Measurements from ENCODE around the gene CEMIP.

Gene CEMIP

DNA sequence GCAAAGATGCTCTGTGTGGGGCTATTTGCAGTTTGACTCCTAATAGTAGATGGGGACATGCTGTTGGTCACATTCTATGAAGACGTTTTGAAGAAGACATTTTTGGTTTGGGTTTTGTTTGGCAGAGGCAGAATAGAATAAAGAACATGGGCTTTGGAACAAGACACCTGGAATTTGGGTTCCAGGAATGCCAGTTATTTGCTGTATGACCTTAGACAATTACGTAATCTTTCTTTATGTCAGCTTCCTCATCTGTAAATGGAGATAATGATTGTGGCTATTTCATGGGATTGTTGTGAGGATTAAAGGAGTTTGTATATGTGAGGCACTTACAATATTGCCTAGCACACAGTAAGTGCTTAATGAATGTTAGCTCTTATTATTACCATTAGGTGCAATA is 118.9 kb downstream of the CEMIP start:
- peak; percentile 31 for DNase-seq

GRCh38 chr15:80902298-80902801 is 123.2 kb downstream of the CEMIP start:
- no peak for DNase-seq

DNA sequence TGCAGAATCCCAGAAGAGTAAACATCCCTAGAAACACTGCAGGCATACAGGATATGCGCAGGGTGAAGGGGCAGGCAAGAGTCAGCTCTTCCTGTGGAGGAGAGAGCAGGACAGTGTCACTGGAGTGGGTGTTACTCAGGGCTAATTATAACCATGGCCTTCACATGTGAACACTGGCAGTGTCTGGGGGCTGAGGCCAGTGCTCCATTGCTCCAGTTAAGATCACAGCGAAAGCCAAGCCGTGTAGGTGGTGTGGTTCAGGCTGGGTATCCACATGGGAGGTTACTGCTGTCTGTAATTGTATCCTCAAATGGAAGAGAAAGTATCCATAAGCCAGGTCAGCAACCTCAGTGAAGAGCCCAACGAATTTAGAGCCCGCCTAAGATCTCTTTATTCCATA is 125.8 kb downstream of the CEMIP start:
- DNase-seq = no peak

DNA sequence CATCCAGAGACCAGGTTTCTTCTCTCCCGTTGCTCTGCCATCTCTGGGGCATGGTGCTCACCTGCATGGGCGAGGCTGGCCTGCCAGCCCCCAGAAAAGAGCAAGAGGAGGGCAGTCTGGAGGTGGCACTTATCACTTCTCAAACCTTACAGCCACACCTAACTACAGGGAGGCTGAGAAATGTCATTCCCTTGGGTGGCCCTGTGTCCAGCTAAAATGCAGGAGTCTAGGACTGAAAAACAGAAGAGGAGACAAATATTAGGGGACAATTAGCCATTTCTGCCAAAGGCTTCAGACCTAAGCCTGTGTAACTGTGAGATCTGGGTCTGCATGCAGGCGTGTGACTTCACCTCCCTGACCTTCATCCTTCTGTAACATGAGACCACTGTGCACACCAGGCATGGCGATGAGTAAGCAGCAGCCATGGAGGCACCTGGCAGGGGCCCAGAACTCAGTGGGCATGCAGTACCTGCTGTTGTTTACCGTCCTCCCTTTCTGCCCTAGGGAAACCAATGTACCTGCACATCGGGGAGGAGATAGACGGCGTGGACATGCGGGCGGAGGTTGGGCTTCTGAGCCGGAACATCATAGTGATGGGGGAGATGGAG is 127.1 kb downstream of the CEMIP start:
- DNase-seq = peak; percentile 51

DNA sequence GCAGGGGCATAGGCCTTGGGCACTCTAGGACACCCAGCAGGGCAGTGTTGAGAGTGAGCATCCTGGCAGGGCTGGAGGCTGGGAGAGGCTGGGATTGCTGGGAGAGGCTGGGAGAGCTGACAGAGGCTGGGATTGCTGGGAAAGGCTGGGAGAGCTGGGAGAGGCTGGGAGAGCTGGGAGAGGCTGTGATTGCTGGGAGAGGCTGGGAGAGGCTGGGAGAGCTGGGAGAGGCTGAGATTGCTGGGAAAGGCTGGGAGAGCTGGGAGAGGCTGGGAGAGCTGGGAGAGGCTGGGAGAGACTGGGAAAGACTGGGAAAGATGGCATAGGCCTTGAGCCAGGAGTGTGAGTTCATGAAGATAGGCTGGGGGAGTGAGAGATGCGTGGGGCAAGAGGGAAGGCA is 132.7 kb downstream of the CEMIP start:
- DNase-seq = no peak

- DNase-seq = no peak
Measured at GRCh38 chr15:80912673-80913072, 133.5 kb downstream of the CEMIP start.

DNA sequence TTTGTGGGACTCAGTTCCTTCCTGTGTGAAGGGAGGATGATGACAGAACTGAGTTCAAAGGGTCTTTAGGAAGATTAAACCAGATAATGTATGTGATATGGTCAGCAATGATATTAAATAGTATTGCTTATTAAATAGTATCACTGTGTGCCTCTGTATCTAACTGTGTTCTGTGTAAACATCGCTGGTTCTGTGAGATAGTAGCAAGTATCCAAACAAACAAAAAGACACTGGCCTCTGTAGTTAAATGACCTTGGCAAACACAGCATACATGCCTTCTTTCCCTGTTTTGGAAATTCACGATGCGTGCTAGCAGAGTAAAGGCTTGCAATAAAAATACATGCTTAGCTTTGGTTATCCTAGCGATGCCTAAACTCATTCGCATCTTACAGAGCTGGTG is 134.4 kb downstream of the CEMIP start:
- DNase-seq = no peak

DNA sequence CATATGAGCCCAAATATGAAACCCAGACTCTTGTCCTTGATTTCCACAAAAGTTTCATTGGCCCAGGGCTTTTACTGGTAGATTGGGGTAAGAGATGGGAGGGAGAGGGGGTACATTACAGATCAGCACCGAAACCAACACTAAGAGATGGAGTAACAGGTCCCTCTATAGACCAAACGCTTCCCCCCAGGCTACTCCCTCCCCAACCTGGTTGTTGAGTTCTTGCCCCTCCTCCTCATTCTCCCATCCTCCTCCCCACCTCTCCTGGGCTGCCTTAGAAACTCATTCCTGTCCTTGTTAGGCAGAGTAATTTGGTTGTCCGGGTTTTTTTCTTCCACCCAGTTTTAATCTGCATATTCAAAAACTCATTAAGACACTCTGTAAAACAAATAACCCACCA is 136.3 kb downstream of the CEMIP start:
- DNase-seq = no peak

- DNase-seq = no peak
Measured at GRCh38 chr15:80916056-80916455, 136.9 kb downstream of the CEMIP start.

GRCh38 chr15:80918196-80918783 is 139.1 kb downstream of the CEMIP start:
- DNase-seq = no peak

DNA sequence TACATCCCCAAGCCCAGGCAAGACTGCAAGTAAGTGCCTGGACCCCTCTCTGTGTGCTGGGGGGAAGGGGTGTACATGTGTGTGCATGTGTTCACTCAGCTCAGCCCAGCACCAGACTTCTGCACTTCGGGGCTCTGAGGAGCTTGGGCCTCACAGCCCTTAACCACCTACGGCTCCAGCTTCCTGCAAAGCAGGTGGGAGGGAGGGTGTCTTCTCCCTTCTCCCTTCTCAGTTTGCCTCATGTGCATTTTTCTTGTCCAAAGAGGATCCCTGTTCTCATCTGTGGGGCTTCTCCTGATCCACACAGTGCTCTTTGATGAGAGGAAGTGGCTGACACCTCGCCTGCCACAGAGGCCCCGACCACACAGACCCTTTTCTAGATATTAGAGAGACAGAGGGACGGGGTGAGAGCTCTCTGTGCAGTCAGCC is 141.1 kb downstream of the CEMIP start:
- DNase-seq = no peak

- DNase-seq = no peak
Measured at GRCh38 chr15:80921736-80922410, 142.7 kb downstream of the CEMIP start.

DNA sequence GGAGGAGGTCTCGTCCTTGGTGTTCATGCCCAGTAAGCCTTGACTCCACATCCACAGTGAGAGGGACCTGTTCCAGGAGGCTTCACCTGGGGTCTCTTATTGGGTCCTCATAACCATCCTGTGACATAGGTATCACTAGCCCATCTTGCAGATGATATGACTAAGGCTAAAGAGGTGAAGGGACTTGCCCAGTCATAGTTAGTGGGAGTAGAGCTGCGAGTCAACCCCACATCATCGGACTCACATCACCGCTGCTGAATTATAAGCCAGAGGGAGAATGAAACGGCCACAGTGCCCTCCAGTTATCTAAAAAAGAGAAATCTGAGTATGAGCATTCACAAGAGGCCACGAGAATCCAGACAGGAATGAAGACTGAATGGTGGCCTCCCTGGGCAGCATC is 144.5 kb downstream of the CEMIP start:
- DNase-seq = no peak

- no peak for DNase-seq
Measured at GRCh38 chr15:80924278-80924677, 145.1 kb downstream of the CEMIP start.

GRCh38 chr15:80925597-80926059 is 146.5 kb downstream of the CEMIP start:
- no peak for DNase-seq

DNA sequence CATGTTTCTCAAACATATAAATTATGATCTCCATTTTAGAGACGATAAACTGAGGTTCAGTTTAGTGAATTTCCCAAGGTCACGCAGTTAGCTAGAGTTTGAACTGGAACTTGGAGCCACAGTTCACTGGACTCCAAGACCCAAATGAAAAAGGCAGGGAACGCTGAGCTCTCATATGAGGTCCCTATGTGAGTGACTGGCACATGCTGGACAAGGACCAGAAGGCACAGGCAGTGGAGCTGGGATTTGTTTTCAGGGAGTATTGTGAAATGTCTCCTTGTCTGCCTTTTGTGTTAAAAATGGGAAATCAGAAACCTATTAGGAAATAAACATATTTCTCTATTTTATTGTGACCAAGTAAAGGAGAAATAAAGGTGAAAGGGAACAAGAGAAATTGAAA is 147.0 kb downstream of the CEMIP start:
- no peak for DNase-seq

DNA sequence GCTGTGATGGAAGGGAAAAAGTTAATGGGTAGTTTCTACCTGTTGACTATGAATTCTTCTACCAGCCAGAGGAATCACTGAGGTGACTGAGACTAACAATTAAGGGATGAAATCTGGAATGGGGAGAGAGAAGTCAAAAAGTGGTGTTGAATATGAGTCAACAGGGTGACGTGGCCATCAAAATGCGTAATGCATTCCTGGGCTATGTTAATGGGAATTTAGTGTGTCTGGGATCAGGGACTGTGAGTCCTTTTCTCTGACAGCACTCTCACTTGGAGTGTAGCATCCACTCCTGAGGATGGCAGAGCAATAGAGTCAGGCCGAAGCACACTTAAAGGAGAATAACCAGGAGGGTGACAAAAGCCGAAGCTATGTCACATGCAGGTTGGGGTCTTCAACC is 150.1 kb downstream of the CEMIP start:
- peak; percentile 71 for DNase-seq

DNA sequence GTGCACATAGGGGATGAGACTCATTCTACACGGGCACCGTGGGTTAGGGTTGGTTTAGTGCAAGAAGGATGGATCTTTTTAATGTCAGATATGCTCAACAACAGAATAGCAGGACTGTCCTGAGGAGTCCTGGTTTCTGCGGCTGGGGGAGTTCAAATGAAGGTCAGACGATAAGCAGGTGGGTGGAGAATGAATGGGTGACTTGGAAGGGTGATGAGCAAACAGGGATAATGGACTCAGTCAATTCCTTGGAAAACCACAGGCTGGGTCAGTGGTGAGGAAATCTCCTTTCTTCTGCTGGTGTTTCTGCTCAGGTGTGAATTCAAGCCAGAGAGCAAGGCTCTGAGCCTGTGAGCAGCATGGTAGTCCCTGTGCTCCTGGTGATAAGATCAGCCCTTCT is 150.5 kb downstream of the CEMIP start:
- no peak for DNase-seq

DNA sequence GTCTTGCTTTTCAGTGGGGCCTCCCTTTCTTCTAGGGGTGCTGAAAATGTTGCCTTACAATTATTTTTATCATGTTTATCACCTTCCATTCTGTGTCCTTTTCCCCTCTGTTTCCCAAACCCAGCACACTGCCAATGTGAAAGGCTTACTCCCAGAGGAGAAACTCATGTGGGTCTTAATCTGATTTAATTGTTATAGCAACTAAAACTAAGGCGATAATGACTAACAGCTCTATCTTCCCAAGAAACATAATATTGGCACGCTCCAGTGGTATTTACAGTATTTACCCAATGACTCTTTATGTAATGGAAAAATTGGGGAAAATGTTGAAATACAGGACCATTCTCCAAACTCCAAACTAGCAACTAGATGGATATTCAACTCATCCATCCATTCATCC is 152.0 kb downstream of the CEMIP start:
- no peak for DNase-seq

DNA sequence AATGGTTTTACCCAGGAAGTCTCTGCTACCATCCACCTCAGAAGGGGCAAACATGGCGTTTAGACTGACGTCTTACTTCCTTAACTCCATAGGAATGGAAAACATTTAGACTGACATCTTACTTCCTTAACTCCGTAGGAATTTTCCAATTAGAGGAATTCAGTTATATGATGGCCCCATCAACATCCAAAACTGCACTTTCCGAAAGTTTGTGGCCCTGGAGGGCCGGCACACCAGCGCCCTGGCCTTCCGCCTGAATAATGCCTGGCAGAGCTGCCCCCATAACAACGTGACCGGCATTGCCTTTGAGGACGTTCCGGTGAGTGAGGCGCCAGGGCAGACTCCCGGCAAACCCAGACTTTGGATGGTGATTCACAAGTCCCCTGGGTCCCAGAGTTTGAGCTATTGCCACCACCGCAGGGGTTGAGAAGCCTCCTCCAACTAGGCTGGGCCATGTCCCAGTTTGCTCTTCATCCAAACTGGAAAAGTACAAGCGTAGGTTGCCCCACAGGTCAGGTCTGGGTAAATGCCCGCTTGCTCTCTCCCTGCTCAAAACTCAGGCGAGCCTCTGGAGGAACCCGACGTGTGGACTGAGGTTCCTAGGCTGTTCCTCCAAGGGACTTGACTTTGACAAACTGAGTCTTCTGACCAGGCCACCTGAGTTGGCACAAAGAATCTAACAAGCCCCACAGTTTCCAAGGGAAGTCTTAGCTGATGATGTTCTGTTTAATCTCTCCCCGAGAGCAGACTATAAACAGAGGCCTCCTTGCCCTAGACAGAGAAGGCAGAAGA is 152.7 kb downstream of the CEMIP start:
- DNase-seq = no peak

DNA sequence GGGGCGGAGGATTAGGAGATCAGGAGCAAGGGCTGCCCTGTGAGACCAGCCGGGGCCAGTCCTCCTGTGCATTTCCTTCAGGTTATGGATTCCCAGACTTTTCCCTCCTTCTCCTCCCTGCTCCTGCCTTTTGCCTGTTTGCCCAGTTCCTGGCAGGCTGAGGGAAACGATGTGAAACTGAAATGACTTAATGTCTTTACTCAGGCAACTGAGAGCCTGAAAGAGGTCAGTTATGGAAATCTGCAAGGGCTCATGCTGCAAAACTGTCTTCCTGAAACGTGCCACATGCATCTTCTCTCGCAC is 153.3 kb downstream of the CEMIP start:
- no peak for DNase-seq

DNA sequence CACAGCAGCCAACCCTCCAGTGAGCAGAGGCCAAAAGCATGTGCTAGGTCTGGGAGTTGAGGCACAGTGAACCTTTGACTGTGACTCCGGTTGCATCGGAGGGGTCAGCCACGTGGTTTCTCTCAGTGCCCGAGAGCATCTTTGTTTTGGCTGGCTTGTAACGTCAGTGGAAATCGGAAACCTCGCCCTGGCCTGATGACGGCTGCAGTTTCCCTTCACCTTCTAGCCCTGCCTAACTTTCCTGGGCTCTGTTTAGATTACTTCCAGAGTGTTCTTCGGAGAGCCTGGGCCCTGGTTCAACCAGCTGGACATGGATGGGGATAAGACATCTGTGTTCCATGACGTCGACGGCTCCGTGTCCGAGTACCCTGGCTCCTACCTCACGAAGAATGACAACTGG is 153.8 kb downstream of the CEMIP start:
- no peak for DNase-seq

DNA sequence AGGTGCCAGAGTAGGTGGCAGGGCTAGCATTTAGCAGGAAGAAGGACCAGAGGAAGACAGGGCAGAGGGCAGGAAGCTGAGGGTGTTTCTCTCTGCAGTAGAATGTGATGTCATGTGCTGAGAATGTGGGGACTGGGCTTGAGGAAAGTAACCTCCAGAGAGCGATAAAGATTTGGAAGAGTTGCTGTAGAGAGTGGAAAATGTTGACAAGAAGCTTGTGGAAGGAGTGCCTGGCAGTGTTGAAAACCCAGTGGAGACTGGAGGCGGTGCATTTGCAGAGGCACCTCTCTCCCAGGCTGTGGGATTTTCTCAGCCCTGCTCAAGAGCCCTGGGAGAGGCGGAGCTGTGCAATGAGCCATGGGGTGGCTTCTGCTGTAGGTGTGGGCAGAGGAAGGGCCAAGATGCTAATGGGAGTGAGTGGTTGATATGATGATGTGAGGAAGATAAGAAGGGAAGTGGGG is 155.6 kb downstream of the CEMIP start:
- peak; percentile 70 for DNase-seq
